ENCODE results near the gene AHRR. TPM values are rescaled to one million over a fixed set of nuclear protein-coding genes. Genes with fewer than 3 reads are reported as not detected.
A peak's percentile ranks its signal among the peaks of the same experiment; 100 is the strongest.

Gene AHRR
- total RNA-seq, 2 experiments from 2014 or later: 2.2 to 3.4 TPM

DNA sequence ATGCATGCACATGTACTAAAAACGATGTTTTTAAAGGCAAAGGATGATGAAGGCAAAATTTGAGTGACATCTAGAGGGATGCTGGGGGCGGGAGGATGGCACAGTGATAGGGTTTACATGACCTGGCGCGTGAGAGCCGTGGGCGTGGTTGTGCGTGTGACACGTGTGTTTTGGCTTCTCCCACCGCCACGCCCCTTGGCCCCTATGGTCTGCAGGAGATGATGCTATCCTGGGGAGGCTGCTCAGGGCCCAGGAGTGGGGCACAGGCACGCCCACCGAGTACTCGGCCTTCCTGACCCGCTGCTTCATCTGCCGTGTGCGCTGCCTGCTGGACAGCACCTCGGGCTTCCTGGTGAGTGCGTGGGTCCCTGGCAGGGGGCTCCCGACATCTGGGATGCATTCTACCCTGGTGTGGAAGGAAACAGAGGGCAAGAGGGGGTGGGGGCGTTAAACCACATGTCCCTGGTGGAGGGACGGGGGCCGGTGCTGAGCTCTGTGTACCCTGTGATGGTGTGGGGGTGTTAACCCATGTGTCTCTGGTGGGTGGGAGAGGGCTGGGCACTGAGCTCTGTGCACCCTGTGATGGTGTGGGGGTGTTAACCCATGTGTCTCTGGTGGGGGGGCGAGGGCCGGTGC lies 102.2 kb downstream of the AHRR start:
- ChIA-PET CTCF (ENCODE audit: unreplicated experiment) (no interaction called here), POLR2A (interaction anchor here (0.7 kb wide), 1 partner anchor 23 kb away, joined by 4 read pairs; no protein-coding TSS in a partner anchor)
- Histone ChIP-seq H2AFZ (ENCODE audit: low read length) (no peak overlapping the region), H3K79me2 (ENCODE audit: insufficient read depth, low read depth, low read length) (no peaks in the 10 kb centered on the region), H3K9me2 (ENCODE audit: insufficient read depth, low read length) (no peaks in the 10 kb centered on the region), H3K4me3 (ENCODE audit: low read depth, low read length, poor library complexity, severe bottlenecking) (no peak overlapping the region), H4K20me1 (ENCODE audit: insufficient read depth, low read length) (no peaks in the 10 kb centered on the region), H3K36me3 (ENCODE audit: insufficient read depth, low read length) (no peaks in the 10 kb centered on the region), H3K27ac (ENCODE audit: low read depth, low read length, poor library complexity, severe bottlenecking) (no peak overlapping the region), H3K4me1 (ENCODE audit: insufficient read depth, low read length, poor library complexity, severe bottlenecking) (peaks cover 7% of the 10 kb centered on the region), H3K9me3 (ENCODE audit: low read length) (no peaks in the 10 kb centered on the region), H3K4me2 (ENCODE audit: low read length) (no peak overlapping the region)
- no peak for DNase-seq (ENCODE audit: low spot score)
- intact Hi-C loops (cut with micrococcal nuclease; ENCODE audit: unreplicated experiment): loop anchor here (2.0 kb wide), 1 partner anchor 103 kb away; the partner anchor contains the start of gene AHRR
- no TSS peak for BruUV-seq (replicated peaks)
- TF ChIP-seq, protein P1, sequence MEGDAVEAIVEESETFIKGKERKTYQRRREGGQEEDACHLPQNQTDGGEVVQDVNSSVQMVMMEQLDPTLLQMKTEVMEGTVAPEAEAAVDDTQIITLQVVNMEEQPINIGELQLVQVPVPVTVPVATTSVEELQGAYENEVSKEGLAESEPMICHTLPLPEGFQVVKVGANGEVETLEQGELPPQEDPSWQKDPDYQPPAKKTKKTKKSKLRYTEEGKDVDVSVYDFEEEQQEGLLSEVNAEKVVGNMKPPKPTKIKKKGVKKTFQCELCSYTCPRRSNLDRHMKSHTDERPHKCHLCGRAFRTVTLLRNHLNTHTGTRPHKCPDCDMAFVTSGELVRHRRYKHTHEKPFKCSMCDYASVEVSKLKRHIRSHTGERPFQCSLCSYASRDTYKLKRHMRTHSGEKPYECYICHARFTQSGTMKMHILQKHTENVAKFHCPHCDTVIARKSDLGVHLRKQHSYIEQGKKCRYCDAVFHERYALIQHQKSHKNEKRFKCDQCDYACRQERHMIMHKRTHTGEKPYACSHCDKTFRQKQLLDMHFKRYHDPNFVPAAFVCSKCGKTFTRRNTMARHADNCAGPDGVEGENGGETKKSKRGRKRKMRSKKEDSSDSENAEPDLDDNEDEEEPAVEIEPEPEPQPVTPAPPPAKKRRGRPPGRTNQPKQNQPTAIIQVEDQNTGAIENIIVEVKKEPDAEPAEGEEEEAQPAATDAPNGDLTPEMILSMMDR (conservative IDR thresholded peaks at IDR 0.05; ENCODE audit: low read length): no peak
- no peak for TF ChIP-seq EZH2phosphoT487 (IDR thresholded peaks at IDR 0.05; ENCODE audit: borderline replicate concordance, low read depth, low read length)

DNA sequence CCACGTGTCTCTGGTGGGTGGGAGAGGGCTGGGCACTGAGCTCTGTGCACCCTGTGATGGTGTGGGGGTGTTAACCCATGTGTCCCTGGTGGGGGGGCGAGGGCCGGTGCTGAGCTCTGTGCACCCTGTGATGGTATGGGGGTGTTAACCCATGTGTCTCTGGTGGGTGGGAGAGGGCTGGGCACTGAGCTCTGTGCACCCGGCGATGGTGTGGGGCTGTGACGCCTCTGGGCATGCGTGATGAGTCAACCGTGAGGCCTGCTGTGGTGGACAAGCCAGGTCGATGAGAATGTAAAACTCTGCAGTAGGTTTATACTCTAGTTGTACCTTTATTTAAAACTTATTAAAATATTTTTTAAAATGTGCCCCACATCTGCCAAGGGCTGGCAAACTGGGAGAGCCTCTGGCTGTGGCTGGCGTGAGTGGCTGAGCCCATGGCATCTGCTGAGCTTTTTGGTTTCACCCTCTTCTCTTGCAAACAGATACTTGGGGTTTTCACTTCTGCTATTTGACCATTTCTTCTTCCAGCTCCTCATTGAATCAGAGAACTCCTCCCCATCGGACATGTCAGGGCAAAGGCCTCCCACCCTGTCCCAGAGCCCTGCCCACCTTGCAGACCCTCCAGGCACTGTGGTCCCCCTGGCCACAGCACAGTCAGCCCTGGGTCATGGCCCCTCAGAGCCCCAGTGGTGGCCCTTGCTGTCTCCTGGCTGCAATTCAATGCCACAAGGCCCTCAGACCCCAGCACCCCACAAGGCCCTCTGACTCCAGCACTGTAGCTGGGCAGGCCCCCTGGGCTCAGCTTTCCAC lies 103.0 kb downstream of the AHRR start:
- no peak for TF ChIP-seq EZH2phosphoT487 (IDR thresholded peaks at IDR 0.05; ENCODE audit: borderline replicate concordance, low read depth, low read length)
- TF ChIP-seq, protein P1 (conservative IDR thresholded peaks at IDR 0.05; ENCODE audit: low read length): no peak
- CTCF ChIA-PET (ENCODE audit: unreplicated experiment): interaction anchor here (0.6 kb wide), 3 partner anchors 22 to 153 kb away, joined by 3 to 24 read pairs (median 11); no protein-coding TSS in a partner anchor
- Histone ChIP-seq H3K9me3 (ENCODE audit: low read length) (no peaks in the 10 kb centered on the region), H3K36me3 (ENCODE audit: insufficient read depth, low read length) (no peaks in the 10 kb centered on the region), H3K27ac (ENCODE audit: low read depth, low read length, poor library complexity, severe bottlenecking) (no peak overlapping the region), H3K4me3 (ENCODE audit: low read depth, low read length, poor library complexity, severe bottlenecking) (no peak overlapping the region), H3K4me2 (ENCODE audit: low read length) (peak overlapping the region; percentile 4; the same call in 1 of the 2 replicates), H3K4me1 (ENCODE audit: insufficient read depth, low read length, poor library complexity, severe bottlenecking) (peaks cover 7% of the 10 kb centered on the region), H3K79me2 (ENCODE audit: insufficient read depth, low read depth, low read length) (no peaks in the 10 kb centered on the region), H3K9me2 (ENCODE audit: insufficient read depth, low read length) (no peaks in the 10 kb centered on the region), H4K20me1 (ENCODE audit: insufficient read depth, low read length) (no peaks in the 10 kb centered on the region), H2AFZ (ENCODE audit: low read length) (no peak overlapping the region)
- DNase-seq (ENCODE audit: low spot score): peak; percentile 47
- BruUV-seq (replicated peaks): no TSS peak
- POLR2A ChIA-PET: interaction anchor here (0.6 kb wide), 1 partner anchor 326 kb away, joined by 6 read pairs; no protein-coding TSS in a partner anchor
- intact Hi-C loops (cut with micrococcal nuclease; ENCODE audit: unreplicated experiment): loop anchor here (2.0 kb wide), 1 partner anchor 104 kb away; the partner anchor contains the start of gene AHRR

All from OCI-LY7 (cell line).